OCI-LY3 (cell line): ENCODE measurements around the gene ERP44.

Experiments used
- H2AFZ ChIP-seq: fragments of 200-600, 300-600 bp; shearing (Covaris generic); 2 replicates; pipeline ENCODE4 v1.6.0; 2014; ENCODE audit warnings: antibody characterized with exemption, low read depth, low read length
- H3K27ac ChIP-seq: fragments of 200-600, 300-600 bp; sonication (generic); 2 replicates; pipeline ENCODE4 v1.5.1; 2014; ENCODE audit warnings: mild to moderate bottlenecking, low read length, moderate library complexity, mixed read lengths
- H3K27me3 ChIP-seq: fragments of 200-600, 300-600 bp; sonication (generic); 2 replicates; pipeline ENCODE4 v1.6.1; 2014; ENCODE audit warnings: low read depth, low read length, mixed read lengths
- H3K36me3 ChIP-seq: fragments of 200-600, 300-600 bp; sonication (generic); replicated peaks from 2 replicates; pipeline ENCODE3; 2014; ENCODE audit warnings: low read depth, low read length, mixed read lengths
- H3K4me1 ChIP-seq: fragments of 300-600, 200-600 bp; sonication (generic); 2 replicates; pipeline ENCODE4 v1.6.1; 2014; ENCODE audit warnings: low read length, mixed read lengths
- H3K4me2 ChIP-seq: fragments of 200-600, 300-600 bp; sonication (generic); 2 replicates; pipeline ENCODE4 v1.6.1; 2014; ENCODE audit warnings: low read length, mixed read lengths
- H3K4me3 ChIP-seq: fragments of 300-600, 200-600 bp; sonication (generic); 2 replicates; pipeline ENCODE4 v1.5.1; 2014; ENCODE audit warnings: antibody characterized with exemption, mild to moderate bottlenecking, low read length, moderate library complexity
- H3K79me2 ChIP-seq: fragments of 300-600, 200-600 bp; shearing (Covaris generic); 2 replicates; pipeline ENCODE4 v1.6.1; 2014; ENCODE audit warnings: mild to moderate bottlenecking, low read length, mixed read lengths
- H3K9ac ChIP-seq: fragments of 300-600, 200-600 bp; shearing (Covaris generic); 2 replicates; pipeline ENCODE4 v1.6.0; 2014; ENCODE audit warnings: mild to moderate bottlenecking, low read length, moderate library complexity
- H3K9me3 ChIP-seq: fragments of 200-600, 300-600 bp; shearing (Covaris generic); 2 replicates; pipeline ENCODE4 v1.6.1; 2014; ENCODE audit warnings: low read length, mixed read lengths; ENCODE audit not compliant: insufficient read depth
- H4K20me1 ChIP-seq: fragments of 200-600, 300-600 bp; sonication (generic); 2 replicates; pipeline ENCODE4 v1.6.1; 2016; ENCODE audit warnings: low read length, mixed read lengths; ENCODE audit not compliant: insufficient read depth
- CTCF ChIP-seq: fragments of 200-600, 300-600 bp; sonication (generic); IDR thresholded peaks from 2 replicates; pipeline ENCODE4 v1.5.1; 2014; ENCODE audit warnings: antibody characterized with exemption, low read length, low read depth
- EZH2phosphoT487 ChIP-seq: fragments of 200-600 bp; shearing (Covaris generic); IDR thresholded peaks from 2 replicates; pipeline ENCODE4 v1.6.1; 2018; ENCODE audit warnings: antibody characterized with exemption, mixed run types, low read depth

ERP44 gene

GRCh38 chr9:100134731-100135130, 35.9 kb upstream of the ERP44 start:
- Histone ChIP-seq H3K27ac (no peak overlapping the region), H3K4me1 (no peaks in the 10 kb centered on the region), H2AFZ (no peak overlapping the region), H3K4me2 (no peak overlapping the region), H3K79me2 (no peaks in the 10 kb centered on the region), H4K20me1 (no peaks in the 10 kb centered on the region), H3K9me3 (no peaks in the 10 kb centered on the region), H3K36me3 (peaks cover 4% of the 10 kb centered on the region), H3K27me3 (no peaks in the 10 kb centered on the region), H3K4me3 (no peak overlapping the region), H3K9ac (no peak overlapping the region)
- TF ChIP-seq EZH2phosphoT487 (no peak), CTCF (no peak)

DNA sequence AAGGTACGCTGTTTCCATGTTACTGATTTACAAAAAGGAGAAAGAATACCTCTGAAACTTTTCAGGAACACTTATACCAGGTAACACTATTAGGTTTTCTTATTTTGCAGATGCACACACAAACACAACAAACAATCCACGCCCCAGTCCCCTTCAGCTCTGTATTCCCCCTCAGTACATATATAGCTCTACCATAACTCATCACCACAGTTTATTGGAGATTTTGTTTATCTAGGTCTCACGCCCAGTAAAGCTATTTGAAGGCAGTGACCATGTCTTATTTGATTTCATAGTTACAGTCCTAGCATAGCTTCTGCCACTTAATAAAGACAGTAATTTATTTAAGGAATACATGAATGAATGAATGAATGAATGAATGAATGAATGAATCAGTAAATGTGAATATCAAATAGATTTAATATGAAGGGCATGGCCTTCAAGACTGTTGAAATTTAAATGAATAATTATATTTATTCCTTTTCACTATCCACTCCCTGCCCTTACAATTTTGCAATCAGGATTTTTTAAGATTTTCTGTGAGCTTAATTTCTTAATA, 33.2 kb upstream of the ERP44 start:
- H2AFZ ChIP-seq, result no peak overlapping the region
- peaks cover 4% of the 10 kb centered on the region for H3K36me3 ChIP-seq
- no peaks in the 10 kb centered on the region for H3K9me3 ChIP-seq
- no peaks in the 10 kb centered on the region for H3K27me3 ChIP-seq
- no peaks in the 10 kb centered on the region for H4K20me1 ChIP-seq
- H3K27ac ChIP-seq, result no peak overlapping the region
- H3K9ac ChIP-seq, result no peak overlapping the region
- H3K4me1 ChIP-seq, result no peaks in the 10 kb centered on the region
- TF ChIP-seq EZH2phosphoT487 (no peak), CTCF (no peak)
- no peak overlapping the region for H3K4me3 ChIP-seq
- H3K79me2 ChIP-seq, result no peaks in the 10 kb centered on the region
- no peak overlapping the region for H3K4me2 ChIP-seq

- no peak overlapping the region for H3K27ac ChIP-seq
- H3K4me1 ChIP-seq, result no peaks in the 10 kb centered on the region
- H3K9ac ChIP-seq, result no peak overlapping the region
- no peaks in the 10 kb centered on the region for H3K79me2 ChIP-seq
- H4K20me1 ChIP-seq, result no peaks in the 10 kb centered on the region
- no peak overlapping the region for H2AFZ ChIP-seq
- H3K27me3 ChIP-seq, result no peaks in the 10 kb centered on the region
- no peak overlapping the region for H3K4me2 ChIP-seq
- no peak overlapping the region for H3K4me3 ChIP-seq
- no peaks in the 10 kb centered on the region for H3K9me3 ChIP-seq
- peaks cover 7% of the 10 kb centered on the region for H3K36me3 ChIP-seq
- TF ChIP-seq CTCF (no peak), EZH2phosphoT487 (no peak)
These were observed 32.4 kb upstream of the ERP44 start for GRCh38 chr9:100131216-100131615.

GRCh38 chr9:100129772-100130171, 31.0 kb upstream of the ERP44 start:
- no peak overlapping the region for H2AFZ ChIP-seq
- H3K27ac ChIP-seq, result no peak overlapping the region
- H3K9me3 ChIP-seq, result no peaks in the 10 kb centered on the region
- no peak overlapping the region for H3K4me2 ChIP-seq
- no peaks in the 10 kb centered on the region for H4K20me1 ChIP-seq
- no peaks in the 10 kb centered on the region for H3K27me3 ChIP-seq
- H3K4me3 ChIP-seq, result no peak overlapping the region
- TF ChIP-seq CTCF, result no peak
- no peak for TF ChIP-seq EZH2phosphoT487
- H3K36me3 ChIP-seq, result peaks cover 9% of the 10 kb centered on the region
- H3K9ac ChIP-seq, result no peak overlapping the region
- H3K79me2 ChIP-seq, result no peaks in the 10 kb centered on the region
- H3K4me1 ChIP-seq, result no peaks in the 10 kb centered on the region
